ENCODE results near the gene KIAA2012. TPM values are rescaled to one million over a fixed set of nuclear protein-coding genes. Genes with fewer than 3 reads are reported as not detected.

KIAA2012 gene
- total and polyA plus RNA-seq, 2 of the 8 experiments (the other 6 are each of a cell fraction or from before 2014, with no cell fraction given): not detected

GRCh38 chr2:202084265-202084664 is 11.2 kb downstream of the KIAA2012 start:
- Histone ChIP-seq H3K4me2 (ENCODE audit: insufficient read depth in 1 of 2, low read depth in 2 of 2, low read length in 2 of 2) (peak overlapping the region in 1 of 2 experiments; percentile 22; a peak in 2 of 4 replicates), H3K27ac (ENCODE audit: low read depth, low read length) (no peak overlapping the region), H2AK5ac (ENCODE audit: low read depth, low read length) (0 out of 2 replicates have a peak overlapping the region, but pooled peaks have one; percentile 4), H3K4ac (replicated peaks; ENCODE audit: insufficient read length, low read depth, low read length) (no peak overlapping the region), H3K4me3 (ENCODE audit: extremely low read depth in 1 of 4, insufficient read depth in 2 of 4, low read depth in 3 of 4, low read length in 4 of 4) (no peak overlapping the region; a peak in 1 of 8 replicates), H3K18ac (ENCODE audit: extremely low read depth, low read length) (no peak overlapping the region), H3K36me3 (ENCODE audit: control insufficient read depth in 2 of 4, insufficient read depth in 4 of 4, low read length in 3 of 4) (no peaks in the 10 kb centered on the region; a peak in 1 of 8 replicates), H3K14ac (ENCODE audit: insufficient read length) (no peak overlapping the region), H3K9ac (replicated peaks in 1 of 4; ENCODE audit: extremely low read depth in 1 of 4, low read depth in 3 of 4, low read length in 3 of 4) (no peak overlapping the region), H3K56ac (replicated peaks; ENCODE audit: insufficient read length, low read depth, low read length) (no peak overlapping the region), H3K23ac (ENCODE audit: insufficient read length) (no peak overlapping the region), H2BK12ac (ENCODE audit: low read depth, low read length) (peak overlapping the region; percentile 35; the same call in 1 of the 2 replicates), H2BK120ac (replicated peaks; ENCODE audit: low read depth, low read length) (no peak overlapping the region), H3K9me3 (ENCODE audit: insufficient read depth in 2 of 2, low read depth in 1 of 2, low read length in 1 of 2) (peaks cover 0 to 4% of the 10 kb centered on the region in 2 experiments; a peak in 2 of 4 replicates), H4K8ac (ENCODE audit: extremely low read depth, insufficient read depth, low read length) (no peak overlapping the region; the same call in 1 of the 2 replicates), H3K79me1 (ENCODE audit: low read depth, low read length) (no peaks in the 10 kb centered on the region), H2BK20ac (ENCODE audit: low read length) (no peak overlapping the region; the same call in 1 of the 2 replicates), H3K27me3 (replicated peaks in 1 of 4; ENCODE audit: control insufficient read depth in 3 of 4, extremely low read depth in 1 of 4, insufficient read depth in 3 of 4, low read length in 3 of 4) (no peaks in the 10 kb centered on the region), H3K23me2 (ENCODE audit: low read depth, low read length) (no peaks in the 10 kb centered on the region), H2BK15ac (ENCODE audit: low read length) (no peak overlapping the region), H2BK5ac (ENCODE audit: low read depth, low read length) (no peak overlapping the region), H3K79me2 (ENCODE audit: control insufficient read depth in 1 of 2, insufficient read depth in 2 of 2, low read length in 2 of 2) (no peaks in the 10 kb centered on the region), H2AFZ (ENCODE audit: low read length) (peak overlapping the region; percentile 8; the same call in 1 of the 2 replicates), H3K4me1 (replicated peaks in 1 of 4; ENCODE audit: control insufficient read depth in 3 of 4, insufficient read depth in 4 of 4, low read length in 3 of 4) (peaks cover 5 to 9% (median 7%) of the 10 kb centered on the region in 4 experiments; a peak in 6 of 7 replicates), H4K5ac (ENCODE audit: insufficient read length, low read depth, low read length) (no peak overlapping the region), H4K20me1 (replicated peaks in 1 of 2; ENCODE audit: control insufficient read depth in 1 of 2, insufficient read depth in 2 of 2, low read length in 2 of 2) (no peaks in the 10 kb centered on the region), H4K91ac (replicated peaks; ENCODE audit: insufficient read length, low read length) (no peak overlapping the region)
- peak; percentile 21; the same call in 1 of the 2 replicates for TF ChIP-seq TEAD4 (IDR thresholded peaks at IDR 0.05; ENCODE audit: low read depth, low read length)
- TF ChIP-seq ASH2L (IDR thresholded peaks at IDR 0.05; ENCODE audit: low read length): no peak
- TF ChIP-seq YY1 (IDR thresholded peaks at IDR 0.05; ENCODE audit: low read depth, low read length): 0 out of 2 replicates have a peak, but pooled peaks have one; percentile 11
- ChIA-PET CTCF (ENCODE audit: partially characterized antibody) (interaction anchor here (1.0 to 1.6 kb wide), 4 partner anchors 9 to 224 kb away, joined by 3 to 5 read pairs (median 4); no protein-coding TSS in a partner anchor), POLR2A (ENCODE audit: partially characterized antibody) (no interaction called here)
- FAIRE-seq (no peak), DNase-seq (ENCODE audit: low read depth in 1 of 2, low spot score in 2 of 2) (no peak)
- WGBS, 2 experiments (ENCODE audit: extremely low coverage in 1 of 2, insufficient coverage in 1 of 2, insufficient read length in 1 of 2, insufficient replicate concordance in 2 of 2, low coverage in 1 of 2, low lambda C conversion rate in 2 of 2, missing lambda C conversion rate in 1 of 2): 69% methylated on average over 6 of the region's 6 CpGs; no CpG with 5 or more reads in 1 of the 2 experiments

All from H1 (cell line).